Activated B cell treated with CpG ODN at 0.5 μM for 24 hours (primary cell): Measurements from ENCODE around the gene NANOS3. TPM values are rescaled to one million over a fixed set of nuclear protein-coding genes. Genes with fewer than 3 reads are reported as not detected.

Experiments
- ATAC-seq: fragments of 200-7000 bp; cut with Tn5 transposase; one replicate; pipeline ENCODE4 v1.10.0; 2021; ENCODE audit warnings: low read depth, mild to moderate bottlenecking, moderate library complexity
- CTCF ChIA-PET: fragments of 350-600 bp; sonication (Branson Sonifier 250); formaldehyde crosslinking; loops from one replicate; lab custom pipeline; 2021; ENCODE audit warnings: antibody characterized with exemption; lab: Charles Lee
- POLR2A ChIA-PET: fragments of 350-600 bp; sonication (Branson Sonifier 250); formaldehyde crosslinking; loops from one replicate; lab custom pipeline; 2021; ENCODE audit warnings: antibody characterized with exemption; lab: Charles Lee
- DNase-seq: peaks from one replicate; pipeline ENCODE4 v3.0.0; 2022
- H3K27ac Mint-ChIP-seq: one replicate; pipeline ENCODE4 v1.8.0; 2020; ENCODE audit warnings: mixed read lengths
- H3K27me3 Mint-ChIP-seq: one replicate; pipeline ENCODE4 v1.8.0; 2021; ENCODE audit warnings: mixed read lengths
- H3K36me3 Mint-ChIP-seq: one replicate; pipeline ENCODE4 v1.8.0; 2021; ENCODE audit warnings: low read depth, mixed read lengths
- H3K4me1 Mint-ChIP-seq: one replicate; pipeline ENCODE4 v1.8.0; 2021; ENCODE audit warnings: mixed read lengths
- H3K4me3 Mint-ChIP-seq: one replicate; pipeline ENCODE4 v1.8.0; 2020; ENCODE audit warnings: mild to moderate bottlenecking, mixed read lengths
- H3K9me3 Mint-ChIP-seq: one replicate; pipeline ENCODE4 v1.8.0; 2020; ENCODE audit warnings: mixed read lengths
- intact Hi-C: fragments of 100-400 bp; cut with micrococcal nuclease; formaldehyde crosslinking; loops from one replicate; pipeline ENCODE4 v1.15.1; 2024
- total RNA-seq: library from RNA; stranded (reverse); gene quantifications from 2 replicates; pipeline ENCODE4 v1.2.3, GENCODE V29; 2022
- TF ChIP-seq, protein P1 (sequence below): fragments of 200-600 bp; IDR thresholded peaks from one replicate; pipeline ENCODE4 v1.8.0; 2022; ENCODE audit warnings: antibody characterized with exemption, mild to moderate bottlenecking

Gene NANOS3
- total RNA-seq, 1 donor from 2014 or later = not detected

DNA sequence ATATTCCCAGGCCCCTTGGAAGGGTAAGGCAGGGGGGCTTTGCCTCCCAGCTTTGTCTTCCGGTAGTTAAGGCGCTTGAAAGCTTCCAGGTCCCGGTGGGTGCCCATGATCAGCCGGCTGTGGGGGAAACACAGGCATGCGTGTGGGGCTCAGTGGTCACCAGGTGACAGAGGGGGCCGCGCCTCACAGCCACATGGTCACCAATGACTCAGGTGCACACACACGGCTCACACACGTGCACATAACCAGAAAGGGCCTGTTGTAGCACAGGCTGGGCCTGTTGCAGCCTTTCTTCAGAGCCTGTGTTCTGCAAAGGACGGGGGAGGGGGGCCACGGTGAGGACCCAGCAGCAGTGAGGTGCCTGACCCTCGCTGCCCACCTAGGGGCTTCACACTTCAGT lies 5.9 kb downstream of the NANOS3 start:
- POLR2A ChIA-PET = interaction anchor here (0.8 kb wide), 1 partner anchor 176 kb away, joined by 3 read pairs; no protein-coding TSS in a partner anchor
- ATAC-seq (no peak), DNase-seq (no peak)
- Mint-ChIP-seq H3K36me3 (no peaks in the 10 kb centered on the region), H3K4me3 (no peak overlapping the region), H3K27me3 (peaks cover 3% of the 10 kb centered on the region), H3K9me3 (no peaks in the 10 kb centered on the region), H3K27ac (no peak overlapping the region), H3K4me1 (peaks cover 28% of the 10 kb centered on the region)
- CTCF ChIA-PET = interaction anchor here (5.3 to 5.8 kb wide), 2 partner anchors 167 to 189 kb away, joined by 33 to 42 read pairs; partner anchors contain the start of gene MISP3
- intact Hi-C loops = no loop called here
- TF ChIP-seq, protein P1, sequence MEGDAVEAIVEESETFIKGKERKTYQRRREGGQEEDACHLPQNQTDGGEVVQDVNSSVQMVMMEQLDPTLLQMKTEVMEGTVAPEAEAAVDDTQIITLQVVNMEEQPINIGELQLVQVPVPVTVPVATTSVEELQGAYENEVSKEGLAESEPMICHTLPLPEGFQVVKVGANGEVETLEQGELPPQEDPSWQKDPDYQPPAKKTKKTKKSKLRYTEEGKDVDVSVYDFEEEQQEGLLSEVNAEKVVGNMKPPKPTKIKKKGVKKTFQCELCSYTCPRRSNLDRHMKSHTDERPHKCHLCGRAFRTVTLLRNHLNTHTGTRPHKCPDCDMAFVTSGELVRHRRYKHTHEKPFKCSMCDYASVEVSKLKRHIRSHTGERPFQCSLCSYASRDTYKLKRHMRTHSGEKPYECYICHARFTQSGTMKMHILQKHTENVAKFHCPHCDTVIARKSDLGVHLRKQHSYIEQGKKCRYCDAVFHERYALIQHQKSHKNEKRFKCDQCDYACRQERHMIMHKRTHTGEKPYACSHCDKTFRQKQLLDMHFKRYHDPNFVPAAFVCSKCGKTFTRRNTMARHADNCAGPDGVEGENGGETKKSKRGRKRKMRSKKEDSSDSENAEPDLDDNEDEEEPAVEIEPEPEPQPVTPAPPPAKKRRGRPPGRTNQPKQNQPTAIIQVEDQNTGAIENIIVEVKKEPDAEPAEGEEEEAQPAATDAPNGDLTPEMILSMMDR = no peak

DNA sequence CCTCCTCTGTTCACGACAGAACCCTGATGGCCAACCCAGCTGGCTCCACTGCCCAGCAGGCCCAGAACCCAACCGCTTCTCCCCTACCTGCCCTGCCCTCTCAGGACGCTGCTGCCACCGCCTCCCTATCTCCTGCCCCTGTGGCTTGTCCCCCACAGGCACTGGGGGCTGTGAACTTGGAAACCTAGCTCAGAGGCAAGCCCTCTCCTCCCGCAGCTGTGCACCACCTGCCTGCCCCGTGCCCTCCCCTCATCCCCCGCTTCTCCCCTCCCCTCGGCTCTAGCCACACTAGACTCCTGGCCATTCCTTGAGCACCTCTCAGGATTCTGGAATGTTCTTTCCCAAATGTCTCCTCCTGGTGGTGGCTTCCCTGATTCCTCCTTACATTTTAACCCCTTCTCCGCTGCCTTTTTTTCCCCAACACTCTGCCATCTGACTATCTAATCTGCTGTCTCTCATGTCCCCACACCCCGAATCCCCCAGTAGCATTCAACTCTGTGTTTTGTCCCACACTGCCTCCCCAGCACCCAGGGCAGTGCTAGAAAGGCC lies 6.7 kb downstream of the NANOS3 start:
- ChIA-PET CTCF (interaction anchor here (5.3 to 5.8 kb wide), 2 partner anchors 166 to 188 kb away, joined by 33 to 42 read pairs; partner anchors contain the start of gene MISP3), POLR2A (no interaction called here)
- TF ChIP-seq, protein P1 = no peak
- DNase-seq (no peak), ATAC-seq (no peak)
- intact Hi-C loops = no loop called here
- H3K4me1 Mint-ChIP-seq = peaks cover 28% of the 10 kb centered on the region
- H3K27ac Mint-ChIP-seq = no peak overlapping the region
- H3K27me3 Mint-ChIP-seq = peaks cover 3% of the 10 kb centered on the region
- no peak overlapping the region for H3K4me3 Mint-ChIP-seq
- no peaks in the 10 kb centered on the region for H3K9me3 Mint-ChIP-seq
- no peaks in the 10 kb centered on the region for H3K36me3 Mint-ChIP-seq

DNA sequence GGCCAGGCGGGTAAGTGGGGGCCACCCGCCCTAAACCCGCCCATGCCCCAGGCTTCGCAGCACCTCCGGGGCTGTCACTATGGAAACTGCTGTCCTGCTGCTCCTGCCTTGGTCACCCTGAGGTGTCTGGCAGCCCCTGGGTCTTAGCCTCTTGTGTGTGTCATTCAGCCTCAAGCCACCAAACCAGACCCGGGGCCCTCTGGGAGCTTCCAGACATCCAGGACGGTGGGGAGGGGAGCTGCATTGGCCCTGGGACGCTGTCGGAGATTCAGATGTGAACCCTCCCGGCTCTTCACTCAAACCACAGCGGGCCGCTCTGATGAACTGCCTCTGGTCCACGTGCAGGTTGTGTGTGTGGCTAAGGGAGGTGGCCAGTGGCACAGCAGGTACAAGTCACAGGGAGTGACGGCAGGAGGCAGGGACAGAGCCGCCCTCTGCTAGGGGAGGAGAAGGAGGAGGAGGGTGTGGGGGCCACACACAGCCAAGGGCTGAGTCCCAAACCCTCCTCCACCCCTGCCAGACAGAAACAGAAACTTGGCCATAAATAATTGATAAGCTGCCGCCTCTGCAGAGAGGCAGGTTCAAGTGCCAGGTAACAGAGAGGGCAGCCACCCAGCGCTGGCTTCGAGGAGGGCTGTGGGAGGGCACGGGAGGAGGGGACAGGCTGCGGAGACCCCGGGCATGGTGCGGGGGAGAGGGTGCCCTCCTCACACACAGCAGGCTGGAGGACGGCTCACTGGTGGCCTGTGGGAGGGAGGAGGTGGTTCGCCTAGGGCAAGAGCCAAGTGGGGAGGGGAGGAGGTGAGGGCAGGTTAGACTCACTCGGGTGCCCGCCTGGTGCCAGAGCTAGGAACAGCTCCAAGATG lies 8.0 kb downstream of the NANOS3 start:
- ChIA-PET CTCF (interaction anchor here (0.7 kb wide), 1 partner anchor 296 kb away, joined by 4 read pairs; no protein-coding TSS in a partner anchor), POLR2A (interaction anchor here (0.5 to 1.4 kb wide), 2 partner anchors 26 to 147 kb away, joined by 4 to 5 read pairs; partner anchors contain the start of gene IL27RA)
- ATAC-seq (no peak), DNase-seq (no peak)
- Mint-ChIP-seq H3K36me3 (no peaks in the 10 kb centered on the region), H3K4me1 (peaks cover 25% of the 10 kb centered on the region), H3K4me3 (no peak overlapping the region), H3K27ac (no peak overlapping the region), H3K9me3 (no peaks in the 10 kb centered on the region), H3K27me3 (peaks cover 3% of the 10 kb centered on the region)
- intact Hi-C loops = no loop called here
- TF ChIP-seq, protein P1 = no peak

DNA sequence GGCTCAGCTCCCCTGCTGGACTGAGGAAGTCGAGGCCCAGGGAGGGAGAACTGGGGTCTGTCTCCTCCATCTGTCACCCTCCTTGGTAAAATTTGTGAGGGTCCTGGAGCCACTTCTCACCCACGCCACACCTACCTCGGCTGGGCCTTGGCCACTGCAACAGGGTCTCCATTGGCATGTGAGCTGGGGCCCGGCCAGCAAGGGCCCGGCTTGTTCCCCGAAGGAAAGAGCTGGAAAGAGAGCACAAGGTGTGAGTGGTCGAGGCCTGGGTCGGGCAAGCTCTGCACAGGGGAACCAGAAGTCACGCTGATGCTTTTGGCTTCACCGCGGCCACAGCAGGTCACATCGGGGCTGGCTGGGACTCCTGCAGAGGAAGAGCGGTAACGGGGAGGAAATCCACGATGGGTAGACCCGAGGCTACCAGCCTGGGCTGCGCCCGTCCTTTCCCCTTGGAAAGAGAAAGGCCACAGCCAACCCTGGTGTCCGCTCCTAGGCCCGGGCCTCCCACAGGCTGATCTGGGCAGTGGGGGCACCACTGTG lies 9.0 kb downstream of the NANOS3 start:
- peaks cover 17% of the 10 kb centered on the region for H3K4me1 Mint-ChIP-seq
- H3K27ac Mint-ChIP-seq = no peak overlapping the region
- POLR2A ChIA-PET = interaction anchor here (1.4 kb wide), 1 partner anchor 146 kb away, joined by 4 read pairs; the partner anchor contains the start of gene IL27RA
- no peaks in the 10 kb centered on the region for H3K36me3 Mint-ChIP-seq
- TF ChIP-seq, protein P1 = no peak
- CTCF ChIA-PET = interaction anchor here (1.5 kb wide), 1 partner anchor 146 kb away, joined by 3 read pairs; the partner anchor contains the start of gene IL27RA
- ATAC-seq (no peak), DNase-seq (no peak)
- H3K9me3 Mint-ChIP-seq = no peaks in the 10 kb centered on the region
- intact Hi-C loops = no loop called here
- no peak overlapping the region for H3K4me3 Mint-ChIP-seq
- peaks cover 3% of the 10 kb centered on the region for H3K27me3 Mint-ChIP-seq
